ENCODE measurements around the gene RACK1.
"Not testable (repeated sequence)": the region's sequence is repeated elsewhere in the genome, so short reads cannot be mapped to it uniquely, and the experiment has no call there.

The RACK1 gene

GRCh38 chr5:181243564-181244343 is at the start of gene RACK1:
Gene RACK1, minus strand, starts transcription at chr5:181243906. Its CDS starts 106 bp downstream, at chr5:181243800.
- peak; percentile 88 for DNase-seq (ENCODE audit: low spot score)

DNA sequence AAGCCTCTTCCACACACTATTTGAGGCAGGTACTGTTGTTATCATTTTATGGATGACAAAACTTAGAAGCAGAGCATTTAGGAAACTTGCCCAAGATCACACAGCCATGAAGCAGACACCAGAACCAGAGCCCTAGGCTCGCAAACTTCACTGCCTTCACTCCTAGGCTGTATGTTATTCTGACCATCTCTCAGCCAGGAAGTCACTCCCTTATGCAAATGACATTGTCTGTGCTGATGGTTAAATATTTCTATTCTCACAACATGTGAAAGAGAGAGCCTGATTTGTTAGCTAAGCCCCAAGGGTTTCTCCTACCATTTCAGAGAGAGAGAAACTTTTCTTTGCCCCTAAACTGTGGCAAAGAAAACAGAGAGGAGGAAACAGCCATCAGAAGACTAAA is 43.6 kb upstream of the RACK1 start:
- DNase-seq (ENCODE audit: low spot score): not testable (repeated sequence)

- DNase-seq (ENCODE audit: low spot score): not testable (repeated sequence)
Measured at GRCh38 chr5:181285962-181286705, 42.4 kb upstream of the RACK1 start.

- DNase-seq (ENCODE audit: low spot score): not testable (repeated sequence)
Measured at GRCh38 chr5:181283841-181284755, 40.4 kb upstream of the RACK1 start.

DNA sequence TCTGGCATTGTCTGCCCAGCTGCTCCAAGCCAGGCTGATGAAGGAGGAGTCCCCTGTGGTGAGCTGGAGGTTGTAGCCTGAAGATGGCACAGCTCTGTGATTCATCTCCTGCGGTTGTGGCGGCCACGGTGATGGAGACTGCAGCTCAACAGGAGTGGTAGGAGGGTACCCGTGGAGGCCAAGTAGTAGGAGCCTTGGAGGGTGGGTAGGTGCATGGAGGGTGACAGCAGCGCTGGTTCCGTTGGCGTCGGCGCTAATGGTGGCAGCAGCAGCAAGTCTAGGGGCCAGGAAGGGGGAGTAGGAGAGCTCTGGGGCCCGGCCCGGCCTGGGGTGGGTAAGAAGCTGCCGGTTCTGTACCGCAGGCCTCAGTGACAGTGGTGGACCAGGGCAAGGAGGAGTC is 39.6 kb upstream of the RACK1 start:
- no peak for DNase-seq (ENCODE audit: low spot score)

DNA sequence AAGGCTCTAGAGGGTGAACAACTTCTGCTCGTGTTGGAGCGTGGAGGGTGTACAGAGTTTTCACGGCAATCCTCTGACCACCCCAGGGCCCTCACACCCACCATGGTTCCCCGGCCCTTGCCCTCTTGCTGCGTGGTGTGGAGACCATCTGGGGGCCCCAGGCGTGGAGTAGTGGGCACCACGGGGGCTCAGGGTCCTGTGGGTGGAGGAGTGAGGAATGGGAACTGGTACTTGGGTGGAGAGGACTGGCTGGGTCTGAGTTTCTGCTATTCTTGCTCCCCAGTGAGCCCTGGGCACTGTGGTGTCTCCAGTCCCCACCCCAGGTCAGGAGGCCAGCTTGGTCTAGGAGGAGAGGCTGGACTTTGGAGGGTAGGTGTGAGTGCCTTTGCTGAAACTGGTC is 39.2 kb upstream of the RACK1 start:
- DNase-seq (ENCODE audit: low spot score): no peak

DNA sequence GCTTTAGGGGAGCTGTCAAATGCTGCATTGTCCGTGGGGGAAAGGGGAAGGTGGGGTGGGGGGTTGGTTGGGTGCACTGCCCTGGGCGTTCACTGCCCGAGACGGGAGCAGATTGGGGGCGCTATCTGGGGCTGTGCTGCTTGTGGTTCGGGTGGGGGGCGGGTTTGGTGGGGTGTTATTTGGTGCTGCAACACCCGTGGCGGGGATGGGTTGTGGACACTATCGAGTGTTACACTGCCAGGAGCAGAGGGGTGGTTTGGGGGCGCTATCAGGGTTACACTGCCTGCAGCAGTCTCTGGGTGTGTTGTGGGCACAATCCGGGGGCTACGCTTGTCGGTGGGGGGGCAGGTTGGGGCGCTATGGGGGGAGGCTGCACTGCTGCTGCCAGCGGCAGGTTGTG is 38.7 kb upstream of the RACK1 start:
- DNase-seq (ENCODE audit: low spot score): not testable (repeated sequence)

- DNase-seq (ENCODE audit: low spot score): no peak
Measured at GRCh38 chr5:181281984-181282316, 38.2 kb upstream of the RACK1 start.

GRCh38 chr5:181281077-181281983 is 37.6 kb upstream of the RACK1 start:
- DNase-seq (ENCODE audit: low spot score): no peak

DNA sequence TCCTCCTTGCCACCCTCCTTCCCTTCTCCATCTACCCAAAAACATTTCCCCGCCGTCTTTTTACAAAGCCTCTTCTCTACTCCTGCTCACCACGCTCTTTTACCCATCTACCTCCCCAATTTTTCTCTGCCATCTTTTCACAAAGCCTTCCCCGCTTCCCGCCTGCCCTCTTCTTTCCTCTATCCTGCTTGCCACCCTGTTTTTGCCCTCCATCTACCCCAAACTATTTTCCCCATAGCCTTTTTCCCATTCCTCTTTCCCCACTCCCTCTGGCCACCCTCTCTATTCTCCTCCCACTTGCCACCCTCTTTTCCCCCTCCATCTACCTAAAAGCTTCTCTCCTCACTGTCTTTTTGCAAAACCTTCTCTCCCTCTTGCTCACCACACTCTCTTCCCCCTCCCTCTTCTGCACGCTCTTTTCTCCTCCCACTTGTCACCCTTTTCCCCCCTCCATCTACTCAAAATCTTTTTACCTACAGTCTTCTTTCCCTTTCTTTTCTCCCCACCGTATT is 36.6 kb upstream of the RACK1 start:
- no peak for DNase-seq (ENCODE audit: low spot score)

DNA sequence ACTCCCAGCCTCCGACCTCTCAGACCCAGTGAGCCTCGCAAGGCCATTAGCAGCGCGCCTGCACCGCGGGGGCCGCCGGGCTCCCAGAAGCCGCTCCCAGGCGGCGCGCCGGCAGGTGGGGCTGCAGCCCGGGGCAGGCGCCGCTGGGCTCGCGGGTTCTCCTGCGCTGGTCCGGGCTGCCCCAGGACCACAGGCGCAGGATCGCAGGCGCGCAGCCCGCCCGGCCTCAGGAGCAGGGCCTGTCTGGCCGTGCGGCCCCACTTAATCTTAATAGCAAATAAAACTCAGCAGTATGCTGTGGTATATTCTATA is 29.7 kb upstream of the RACK1 start:
- not testable (repeated sequence) for DNase-seq (ENCODE audit: low spot score)

DNA sequence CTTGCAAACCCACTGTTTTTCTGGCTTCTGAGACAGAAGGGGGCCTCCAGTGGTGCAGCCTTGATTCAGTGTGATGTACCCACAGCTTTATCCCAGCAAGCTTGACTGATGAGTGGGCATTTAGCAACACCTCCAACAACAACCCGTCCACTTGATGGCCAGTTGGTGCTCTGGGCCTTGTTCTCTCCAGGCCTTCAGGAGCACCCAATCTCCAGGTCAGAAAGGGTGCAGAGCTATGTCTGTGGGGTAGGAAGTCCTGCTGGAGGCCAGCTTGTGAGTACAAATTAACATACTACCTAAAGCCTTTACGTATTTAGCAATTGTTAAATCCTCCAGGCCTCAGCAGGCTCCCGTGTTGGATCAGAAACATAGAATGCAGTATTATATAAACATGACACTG is 27.4 kb upstream of the RACK1 start:
- DNase-seq (ENCODE audit: low spot score): no peak

DNA sequence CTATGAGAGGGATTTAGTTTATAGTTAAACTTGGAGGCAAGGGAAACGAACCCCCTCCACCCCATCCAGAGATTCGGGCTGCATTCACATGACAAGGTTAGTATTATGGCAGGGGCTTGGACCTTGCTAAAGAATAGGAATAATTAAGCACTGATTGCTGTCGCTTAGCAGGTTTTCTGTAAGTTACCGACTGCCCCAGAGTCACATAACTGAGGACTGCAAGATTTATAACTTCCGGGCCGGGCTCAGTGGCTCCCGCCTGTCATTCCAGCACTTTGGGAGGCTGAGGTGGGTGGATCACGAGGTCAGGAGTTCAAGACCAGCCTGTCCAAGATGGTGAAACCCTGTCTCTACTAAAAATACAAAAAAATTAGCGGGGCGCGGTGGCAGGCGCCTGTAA is 24.2 kb upstream of the RACK1 start:
- not testable (repeated sequence) for DNase-seq (ENCODE audit: low spot score)

- not testable (repeated sequence) for DNase-seq (ENCODE audit: low spot score)
Measured at GRCh38 chr5:181267291-181267904, 23.7 kb upstream of the RACK1 start.

GRCh38 chr5:181265092-181265671 is 21.5 kb upstream of the RACK1 start:
- DNase-seq (ENCODE audit: low spot score): no peak

GRCh38 chr5:181263633-181264032 is 19.9 kb upstream of the RACK1 start:
- no peak for DNase-seq (ENCODE audit: low spot score)

- peak; percentile 63 for DNase-seq (ENCODE audit: low spot score)
Measured at GRCh38 chr5:181261320-181262049, 17.8 kb upstream of the RACK1 start.

DNA sequence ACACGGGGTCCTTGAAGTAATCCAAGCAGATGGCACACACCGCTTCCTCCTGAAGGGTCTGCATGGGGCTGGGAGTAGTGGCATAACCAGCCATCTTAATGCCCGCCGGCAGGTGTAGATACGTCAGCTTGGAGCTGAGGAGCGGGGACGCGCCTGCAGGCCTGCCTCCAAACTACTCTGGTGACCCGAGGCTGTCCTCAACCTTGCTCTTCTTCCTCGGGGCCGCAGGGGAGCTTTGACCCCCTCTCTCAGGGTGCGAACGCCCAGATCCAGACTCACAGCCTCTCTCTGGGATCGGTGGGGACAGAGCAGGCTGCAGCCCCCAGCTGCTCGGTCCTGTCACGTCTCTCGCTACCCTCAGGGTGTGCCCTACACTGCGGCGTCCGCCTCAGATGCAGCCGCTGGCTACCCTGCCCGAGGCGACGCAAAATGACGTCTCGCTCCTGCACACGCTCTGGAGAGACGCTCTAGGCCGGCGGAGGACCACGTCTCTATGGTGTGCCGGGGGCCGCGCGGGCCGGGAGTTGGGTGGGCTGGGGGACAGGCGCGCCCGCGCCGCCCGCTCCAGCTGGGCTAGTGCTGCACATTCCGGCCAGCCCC is 17.1 kb upstream of the RACK1 start, which contains the start of gene TRIM52:
TSS of gene TRIM52 (minus strand) at position 424 of the 600 bp plus-strand sequence. CDS start at position 94, 330 bp downstream.
- DNase-seq (ENCODE audit: low spot score): peak; percentile 86

Measured in hepatic stellate cell (primary cell).